Activated naive CD4-positive, alpha-beta T cell treated with anti-CD3 and anti-CD28 coated beads for 36 hours (primary cell): ENCODE measurements around the gene HINT2. TPM values are rescaled to one million over a fixed set of nuclear protein-coding genes. Genes with fewer than 3 reads are reported as not detected.

ENCODE experiments used
- CTCF ChIA-PET: fragments of 350-600 bp; sonication (Branson Sonifier 250); formaldehyde crosslinking; loops from one replicate; lab custom pipeline; 2021; ENCODE audit warnings: antibody characterized with exemption; lab: Charles Lee
- DNase-seq: peaks from one replicate; pipeline ENCODE4 v3.0.0-alpha.2; 2020
- H3K27ac Mint-ChIP-seq: one replicate; pipeline ENCODE4 v1.8.0; 2021; ENCODE audit warnings: mild to moderate bottlenecking, mixed read lengths
- H3K27me3 Mint-ChIP-seq: one replicate; pipeline ENCODE4 v1.8.0; 2021; ENCODE audit warnings: low read depth, mixed read lengths
- H3K36me3 Mint-ChIP-seq: one replicate; pipeline ENCODE4 v1.8.0; 2021; ENCODE audit warnings: low read depth, mixed read lengths
- H3K4me1 Mint-ChIP-seq: one replicate; pipeline ENCODE4 v1.8.0; 2021; ENCODE audit warnings: low read depth, mixed read lengths
- H3K4me3 Mint-ChIP-seq: one replicate; pipeline ENCODE4 v1.8.0; 2021; ENCODE audit warnings: mild to moderate bottlenecking, moderate library complexity, mixed read lengths
- H3K9me3 Mint-ChIP-seq: one replicate; pipeline ENCODE4 v1.8.0; 2021; ENCODE audit warnings: mixed read lengths
- intact Hi-C: fragments of 100-400 bp; cut with micrococcal nuclease; formaldehyde crosslinking; loops from one replicate; pipeline ENCODE4 v1.15.1; 2023
- total RNA-seq, 2 experiments: library from RNA; stranded (reverse); gene quantifications; one replicate each; pipeline ENCODE4 v1.2.3, GENCODE V29; 2021

The HINT2 gene
- total RNA-seq, 2 experiments from 2014 or later, result 61.0 to 68.3 TPM

DNA sequence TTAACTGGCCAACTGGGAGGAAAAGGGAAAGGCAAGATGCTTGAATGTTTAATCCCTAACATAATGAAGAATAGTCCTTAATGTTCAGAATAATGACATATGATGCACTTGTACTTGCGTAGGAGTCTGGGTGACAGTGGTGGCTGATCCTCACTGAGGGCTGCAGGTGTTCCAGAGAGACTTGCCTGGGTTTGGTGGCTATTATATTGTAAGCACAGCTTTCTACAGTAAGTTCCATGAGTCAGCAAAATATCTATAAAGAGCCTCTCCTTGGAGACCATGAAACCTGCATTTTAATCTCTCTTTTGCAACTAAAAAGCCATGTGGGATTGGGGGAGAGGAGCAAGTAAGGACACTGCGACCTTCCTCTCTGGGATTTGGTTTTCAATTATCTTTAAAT lies 25.3 kb downstream of the HINT2 start:
- no peaks in the 10 kb centered on the region for H3K27me3 Mint-ChIP-seq
- DNase-seq, result no peak
- H3K9me3 Mint-ChIP-seq, result no peaks in the 10 kb centered on the region
- peaks cover 12% of the 10 kb centered on the region for H3K36me3 Mint-ChIP-seq
- CTCF ChIA-PET, result interaction anchor here (0.8 to 3.6 kb wide), 26 partner anchors 9 to 218 kb away, joined by 3 to 33 read pairs (median 6); partner anchors contain the start of genes FAM221B, HINT2 and SPAG8
- no peak overlapping the region for H3K4me3 Mint-ChIP-seq
- H3K27ac Mint-ChIP-seq, result no peak overlapping the region
- intact Hi-C loops, result no loop called here
- H3K4me1 Mint-ChIP-seq, result no peaks in the 10 kb centered on the region

DNA sequence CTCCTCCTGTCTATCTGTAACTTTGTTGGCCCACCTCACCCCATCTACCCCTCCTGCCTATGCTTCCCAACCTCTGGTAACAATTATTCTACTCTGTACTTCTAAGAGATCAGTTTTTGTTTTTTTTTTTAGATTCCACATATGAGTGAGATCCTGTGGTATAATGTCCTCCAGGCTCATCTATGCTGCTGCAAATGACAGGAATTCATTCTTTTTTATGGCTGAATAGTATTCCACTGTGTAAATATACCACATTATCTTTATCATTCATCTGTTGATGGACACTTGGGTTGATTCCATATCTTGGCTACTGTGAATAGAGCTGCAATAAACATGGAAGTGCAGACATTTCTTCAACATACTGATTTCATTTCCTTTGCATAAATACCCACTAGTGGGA lies 31.4 kb downstream of the HINT2 start:
- no peak overlapping the region for H3K27ac Mint-ChIP-seq
- CTCF ChIA-PET, result interaction anchor here (0.6 to 1.4 kb wide), 3 partner anchors 24 to 49 kb away, joined by 3 to 4 read pairs (median 4); no protein-coding TSS in a partner anchor

DNA sequence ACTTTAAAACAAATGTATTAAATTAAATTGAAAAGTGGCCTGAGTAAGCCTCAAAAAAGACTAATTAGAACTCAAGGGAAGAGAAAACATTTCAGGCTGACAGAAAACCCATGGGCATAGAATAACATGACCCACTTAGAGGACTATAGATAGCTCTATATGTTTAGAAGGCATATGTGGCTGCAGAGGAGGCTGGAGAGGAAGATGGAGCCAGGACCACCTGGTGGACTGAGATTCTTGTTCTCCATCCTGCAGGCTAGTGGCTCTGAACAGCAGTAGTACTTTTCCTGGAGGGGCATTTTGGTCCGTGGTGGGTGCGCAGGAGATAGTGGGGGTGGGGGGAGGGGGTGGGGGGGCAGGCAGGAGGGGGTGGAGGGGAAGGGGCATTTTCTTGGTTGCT lies 33.8 kb downstream of the HINT2 start:
- CTCF ChIA-PET, result interaction anchor here (0.6 to 0.7 kb wide), 2 partner anchors 38 to 412 kb away, joined by 3 to 6 read pairs; no protein-coding TSS in a partner anchor

More for the DNA sequence above, 31.4 kb downstream of the HINT2 start:
- Mint-ChIP-seq H3K4me3 (no peak overlapping the region), H3K36me3 (peaks cover 28% of the 10 kb centered on the region), H3K27me3 (no peaks in the 10 kb centered on the region), H3K4me1 (no peaks in the 10 kb centered on the region), H3K9me3 (no peaks in the 10 kb centered on the region)
- no peak for DNase-seq
- intact Hi-C loops, result no loop called here

DNA sequence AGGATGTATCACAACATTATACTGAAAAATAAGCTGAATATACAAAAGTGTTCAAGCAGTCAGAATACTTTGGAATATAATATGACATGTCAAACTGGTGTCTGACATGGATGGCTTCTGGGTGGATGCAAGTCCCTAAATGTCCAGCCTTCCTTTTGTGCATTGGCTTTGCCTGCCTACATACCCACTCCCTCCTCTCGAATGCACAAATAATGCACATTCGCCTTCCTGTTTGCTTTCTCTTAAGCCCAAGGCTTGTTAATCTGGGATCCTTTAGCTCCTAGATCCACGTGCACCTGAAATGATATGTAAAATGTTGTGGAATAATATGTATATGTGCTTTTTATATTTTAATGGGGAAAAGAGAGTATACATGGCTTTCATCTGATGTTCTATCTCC lies 36.3 kb downstream of the HINT2 start:
- Mint-ChIP-seq H3K27ac (no peak overlapping the region), H3K27me3 (no peaks in the 10 kb centered on the region), H3K9me3 (no peaks in the 10 kb centered on the region), H3K4me3 (no peak overlapping the region), H3K36me3 (peaks cover 10% of the 10 kb centered on the region), H3K4me1 (no peaks in the 10 kb centered on the region)
- no peak for DNase-seq
- intact Hi-C loops, result no loop called here
- CTCF ChIA-PET, result interaction anchor here (0.6 to 2.4 kb wide), 3 partner anchors 10 to 29 kb away, joined by 3 to 11 read pairs (median 3); partner anchors contain the start of genes GBA2 and RGP1

More for the DNA sequence above, 33.8 kb downstream of the HINT2 start:
- H3K4me1 Mint-ChIP-seq, result no peaks in the 10 kb centered on the region
- H3K9me3 Mint-ChIP-seq, result no peaks in the 10 kb centered on the region
- no peaks in the 10 kb centered on the region for H3K27me3 Mint-ChIP-seq
- H3K36me3 Mint-ChIP-seq, result peaks cover 21% of the 10 kb centered on the region
- intact Hi-C loops, result no loop called here
- no peak for DNase-seq
- H3K4me3 Mint-ChIP-seq, result no peak overlapping the region
- H3K27ac Mint-ChIP-seq, result no peak overlapping the region

DNA sequence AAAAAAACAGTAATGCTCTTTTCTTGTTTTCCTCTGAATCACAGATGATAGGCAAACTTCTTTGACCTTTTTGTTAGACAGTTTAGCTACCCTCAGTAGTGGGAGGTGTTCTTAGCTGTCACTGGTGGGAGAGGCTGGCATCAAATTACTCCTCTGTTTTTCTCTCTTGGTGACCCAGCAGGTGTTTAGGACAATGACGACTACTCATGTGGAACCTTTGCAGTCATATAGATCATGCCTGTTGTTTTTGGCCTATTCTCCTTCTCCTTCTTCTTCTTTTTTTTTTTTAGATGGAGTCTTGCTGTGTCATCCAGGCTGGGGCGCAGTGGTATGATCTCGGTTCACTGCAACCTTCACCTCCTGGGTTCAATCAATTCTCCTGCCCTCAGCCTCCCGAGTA lies 38.8 kb downstream of the HINT2 start:
- peaks cover 5% of the 10 kb centered on the region for H3K36me3 Mint-ChIP-seq

DNA sequence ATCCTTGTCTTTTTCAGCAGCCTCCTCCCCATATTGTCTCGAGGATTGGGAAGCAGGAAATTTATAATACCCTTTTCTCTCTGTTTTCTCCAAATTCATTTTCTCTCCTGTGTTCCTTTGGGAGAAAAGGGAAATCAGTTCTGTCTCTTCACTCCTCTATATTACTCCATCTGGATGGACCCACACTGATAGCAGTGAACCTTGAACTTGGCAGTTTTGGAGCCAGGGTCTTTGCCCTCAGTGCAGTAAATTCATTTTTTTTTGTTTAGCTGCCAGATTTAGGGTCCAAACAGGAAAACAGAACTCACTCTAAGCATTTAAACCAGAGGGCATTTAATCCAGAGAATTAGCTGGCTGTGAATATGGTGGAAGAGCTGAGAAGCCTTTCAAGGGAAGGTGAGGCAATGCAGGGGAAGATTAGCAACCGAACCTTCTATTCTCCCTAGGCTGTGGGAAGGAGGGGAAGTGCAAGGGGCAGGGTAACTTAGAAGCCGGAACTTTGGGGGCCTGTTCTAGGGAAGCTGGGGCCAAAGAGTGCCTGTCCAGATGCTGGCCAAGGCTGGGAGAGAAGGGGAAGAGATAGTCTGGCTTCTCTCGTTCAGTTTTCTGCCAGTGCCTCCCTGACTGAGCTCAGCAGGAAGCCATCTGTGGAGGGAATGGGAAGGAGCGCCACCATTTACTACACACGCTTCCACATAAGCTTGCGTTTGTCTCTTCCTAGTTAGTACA lies 39.8 kb downstream of the HINT2 start:
- H3K9me3 Mint-ChIP-seq, result no peaks in the 10 kb centered on the region
- CTCF ChIA-PET, result interaction anchor here (0.8 to 1.8 kb wide), 5 partner anchors 12 to 78 kb away, joined by 3 to 5 read pairs (median 4); no protein-coding TSS in a partner anchor
- no peak for DNase-seq
- intact Hi-C loops, result no loop called here
- H3K27ac Mint-ChIP-seq, result no peak overlapping the region
- no peaks in the 10 kb centered on the region for H3K4me1 Mint-ChIP-seq
- H3K36me3 Mint-ChIP-seq, result peaks cover under 1% of the 10 kb centered on the region
- H3K4me3 Mint-ChIP-seq, result no peak overlapping the region
- H3K27me3 Mint-ChIP-seq, result no peaks in the 10 kb centered on the region

More for the DNA sequence above, 38.8 kb downstream of the HINT2 start:
- Mint-ChIP-seq H3K9me3 (no peaks in the 10 kb centered on the region), H3K4me1 (no peaks in the 10 kb centered on the region), H3K27me3 (no peaks in the 10 kb centered on the region), H3K27ac (no peak overlapping the region), H3K4me3 (no peak overlapping the region)
- DNase-seq, result no peak
- CTCF ChIA-PET, result interaction anchor here (1.4 to 1.8 kb wide), 4 partner anchors 14 to 79 kb away, joined by 3 to 5 read pairs (median 4); no protein-coding TSS in a partner anchor
- intact Hi-C loops, result no loop called here

DNA sequence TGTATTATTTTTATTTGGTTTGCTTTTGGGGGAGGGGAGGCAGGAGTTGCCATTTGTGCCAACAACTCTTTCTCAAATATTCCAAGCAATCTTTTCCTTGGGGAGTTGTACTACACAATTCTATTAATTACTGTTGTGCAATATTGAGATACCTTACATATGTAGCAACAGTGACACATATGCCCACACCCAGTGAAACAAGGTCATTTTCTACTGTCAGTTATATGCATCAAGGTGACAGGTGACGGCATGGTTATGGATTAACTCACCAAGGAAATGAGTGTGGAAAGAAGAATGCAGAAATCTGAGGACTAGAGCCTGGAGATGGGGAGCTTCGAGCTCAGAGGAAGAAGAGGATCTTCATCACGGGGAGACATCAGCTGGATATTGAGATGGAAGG lies 42.9 kb downstream of the HINT2 start:
- CTCF ChIA-PET, result interaction anchor here (0.6 to 2.5 kb wide), 5 partner anchors 18 to 299 kb away, joined by 3 to 11 read pairs (median 3); no protein-coding TSS in a partner anchor
- intact Hi-C loops, result no loop called here
- no peak overlapping the region for H3K27ac Mint-ChIP-seq
- DNase-seq, result no peak
- H3K4me1 Mint-ChIP-seq, result peaks cover 6% of the 10 kb centered on the region
- H3K36me3 Mint-ChIP-seq, result no peaks in the 10 kb centered on the region
- no peak overlapping the region for H3K4me3 Mint-ChIP-seq
- no peaks in the 10 kb centered on the region for H3K9me3 Mint-ChIP-seq
- H3K27me3 Mint-ChIP-seq, result no peaks in the 10 kb centered on the region

DNA sequence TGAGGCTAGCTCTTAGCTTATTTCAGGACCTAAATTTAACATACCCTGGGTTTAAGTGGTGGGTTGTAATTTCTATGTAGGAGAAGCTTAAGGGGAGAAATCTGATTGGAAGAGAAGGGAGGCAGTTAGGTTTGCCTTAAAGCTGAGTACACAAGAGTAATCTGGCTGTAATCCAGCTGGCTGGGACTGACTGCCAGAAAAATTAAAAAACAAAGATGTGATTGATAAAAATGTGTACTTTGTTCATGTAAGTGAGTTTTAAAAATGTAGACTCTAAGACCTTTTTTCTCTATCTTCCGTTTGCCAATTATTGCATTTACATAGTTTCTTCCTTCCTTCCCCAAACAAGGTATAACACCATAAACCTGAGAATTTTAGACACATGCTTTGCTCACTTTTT lies 43.3 kb downstream of the HINT2 start:
- intact Hi-C loops, result no loop called here
- peaks cover 6% of the 10 kb centered on the region for H3K4me1 Mint-ChIP-seq
- CTCF ChIA-PET, result interaction anchor here (0.6 to 2.5 kb wide), 5 partner anchors 16 to 923 kb away, joined by 3 to 11 read pairs (median 5); no protein-coding TSS in a partner anchor
- no peaks in the 10 kb centered on the region for H3K27me3 Mint-ChIP-seq
- no peak overlapping the region for H3K4me3 Mint-ChIP-seq
- H3K27ac Mint-ChIP-seq, result no peak overlapping the region
- H3K36me3 Mint-ChIP-seq, result no peaks in the 10 kb centered on the region
- H3K9me3 Mint-ChIP-seq, result no peaks in the 10 kb centered on the region
- no peak for DNase-seq

DNA sequence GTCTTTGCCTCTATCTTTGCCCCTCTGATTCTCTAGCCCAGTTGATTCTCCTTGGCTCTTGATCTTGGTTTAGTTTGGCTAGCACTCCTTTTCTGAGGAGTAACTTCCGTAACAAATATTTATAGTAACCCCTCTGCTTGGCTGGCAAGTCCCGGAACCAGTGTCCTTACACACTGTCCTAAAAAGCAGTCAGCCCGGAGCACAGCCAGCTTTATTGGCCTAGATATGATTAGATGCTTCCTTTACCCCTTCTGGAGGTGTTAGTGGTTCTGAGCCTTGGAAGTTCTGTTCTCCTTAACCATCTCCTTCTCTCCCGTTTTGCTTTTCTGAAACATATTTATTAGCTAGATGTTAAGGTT lies 43.8 kb downstream of the HINT2 start:
- intact Hi-C loops, result no loop called here
- Mint-ChIP-seq H3K27ac (no peak overlapping the region), H3K9me3 (no peaks in the 10 kb centered on the region), H3K4me3 (no peak overlapping the region), H3K27me3 (no peaks in the 10 kb centered on the region), H3K4me1 (peaks cover 10% of the 10 kb centered on the region), H3K36me3 (no peaks in the 10 kb centered on the region)
- CTCF ChIA-PET, result interaction anchor here (0.6 to 2.5 kb wide), 3 partner anchors 15 to 923 kb away, joined by 5 to 11 read pairs (median 5); no protein-coding TSS in a partner anchor
- DNase-seq, result no peak

DNA sequence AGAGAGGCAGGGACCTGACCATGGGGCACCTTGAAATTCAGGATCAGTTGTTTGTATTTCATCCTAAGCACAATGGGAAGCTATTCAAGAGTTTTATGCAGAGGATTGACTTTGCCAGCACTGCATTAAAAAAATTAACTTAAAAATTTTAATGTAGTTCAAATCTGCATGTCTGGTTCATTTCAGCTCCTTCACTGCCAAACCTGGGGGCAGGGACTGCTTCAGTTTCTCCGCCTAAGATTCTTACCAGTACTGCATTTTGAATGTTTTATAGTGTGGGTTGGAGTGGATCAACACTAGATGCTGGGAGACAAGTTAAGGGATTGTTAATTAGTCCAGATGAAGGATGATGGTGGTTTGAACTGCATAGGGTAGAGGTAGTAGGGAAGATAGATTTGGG lies 45.1 kb downstream of the HINT2 start:
- no peak overlapping the region for H3K27ac Mint-ChIP-seq
- no peak overlapping the region for H3K4me3 Mint-ChIP-seq
- no peak for DNase-seq
- no peaks in the 10 kb centered on the region for H3K27me3 Mint-ChIP-seq
- H3K36me3 Mint-ChIP-seq, result no peaks in the 10 kb centered on the region
- no peaks in the 10 kb centered on the region for H3K9me3 Mint-ChIP-seq
- H3K4me1 Mint-ChIP-seq, result peaks cover 11% of the 10 kb centered on the region
- intact Hi-C loops, result no loop called here
- CTCF ChIA-PET, result interaction anchor here (0.7 kb wide), 1 partner anchor 247 kb away, joined by 3 read pairs; no protein-coding TSS in a partner anchor

DNA sequence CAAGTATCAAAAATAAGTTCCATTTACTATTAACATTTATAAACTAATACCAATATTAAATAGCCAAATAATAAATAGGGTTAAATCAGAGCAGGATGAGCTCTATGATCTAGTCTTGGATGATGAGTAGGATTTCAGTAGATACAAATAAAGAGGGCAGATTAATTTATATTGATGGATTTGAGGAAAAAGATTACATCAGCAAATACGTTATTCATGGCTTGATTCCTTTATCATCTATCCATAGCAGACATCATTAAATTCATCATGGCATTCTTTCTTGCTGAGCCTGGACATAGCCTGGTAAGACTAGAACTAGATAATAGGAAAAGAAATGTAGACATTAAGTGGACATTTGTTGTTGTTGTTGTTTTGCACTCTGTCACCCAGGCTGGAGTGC lies 47.4 kb downstream of the HINT2 start:
- H3K36me3 Mint-ChIP-seq, result peaks cover 4% of the 10 kb centered on the region
- H3K4me1 Mint-ChIP-seq, result peaks cover 13% of the 10 kb centered on the region
- H3K27ac Mint-ChIP-seq, result no peak overlapping the region
- CTCF ChIA-PET, result interaction anchor here (0.6 to 1.0 kb wide), 3 partner anchors 19 to 146 kb away, joined by 3 to 4 read pairs (median 3); no protein-coding TSS in a partner anchor
- intact Hi-C loops, result no loop called here
- H3K9me3 Mint-ChIP-seq, result no peaks in the 10 kb centered on the region
- DNase-seq, result no peak
- H3K4me3 Mint-ChIP-seq, result no peak overlapping the region
- H3K27me3 Mint-ChIP-seq, result no peaks in the 10 kb centered on the region

DNA sequence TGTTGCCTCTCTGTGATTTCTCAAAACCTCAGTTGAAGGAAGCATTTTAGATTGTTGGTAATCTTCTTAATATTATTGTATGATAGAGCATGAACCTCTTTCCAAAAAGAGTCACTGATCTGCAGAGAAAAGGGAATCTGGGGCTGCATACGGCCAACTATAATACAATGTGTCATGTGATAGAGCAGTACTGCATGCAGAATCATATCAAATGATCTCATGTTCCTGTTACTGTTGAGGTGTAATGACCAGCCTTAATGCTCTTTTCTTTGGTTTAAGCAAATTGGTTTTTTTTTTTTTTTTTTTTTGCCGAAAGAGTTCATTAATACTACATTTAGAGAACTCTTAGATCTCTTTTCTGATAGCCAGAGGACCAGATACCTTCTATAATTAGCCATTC lies 47.8 kb downstream of the HINT2 start:
- H3K4me3 Mint-ChIP-seq, result no peak overlapping the region
- no peak for DNase-seq
- H3K4me1 Mint-ChIP-seq, result peaks cover 15% of the 10 kb centered on the region
- peaks cover 4% of the 10 kb centered on the region for H3K36me3 Mint-ChIP-seq
- CTCF ChIA-PET, result interaction anchor here (1.0 kb wide), 1 partner anchor 23 kb away, joined by 4 read pairs; no protein-coding TSS in a partner anchor
- no peak overlapping the region for H3K27ac Mint-ChIP-seq
- no peaks in the 10 kb centered on the region for H3K9me3 Mint-ChIP-seq
- H3K27me3 Mint-ChIP-seq, result no peaks in the 10 kb centered on the region
- intact Hi-C loops, result no loop called here
